ENCODE results near the gene UBA3. TPM values are rescaled to one million over a fixed set of nuclear protein-coding genes. Genes with fewer than 3 reads are reported as not detected.

The UBA3 gene
- total RNA-seq, 1 experiment from 2014 or later = 67.2 TPM

GRCh38 chr3:69121950-69122349 is 41.8 kb upstream of the UBA3 start:
- Histone ChIP-seq H3K4me1 (ENCODE audit: insufficient read depth, low read length) (no peaks in the 10 kb centered on the region; the same call in 1 of the 2 replicates), H3K23me2 (ENCODE audit: insufficient read length, low read depth, low read length, poor library complexity, severe bottlenecking) (no peaks in the 10 kb centered on the region), H3K4me2 (ENCODE audit: insufficient read depth, insufficient read length, low read length) (no peak overlapping the region), H2AK5ac (ENCODE audit: insufficient read length, low read length) (no peak overlapping the region), H4K91ac (ENCODE audit: insufficient read length, low read depth, low read length) (no peak overlapping the region), H3K79me1 (ENCODE audit: insufficient read depth, low read depth, low read length, poor library complexity, severe bottlenecking) (no peaks in the 10 kb centered on the region), H2BK120ac (ENCODE audit: low read depth, low read length, poor library complexity, severe bottlenecking) (no peak overlapping the region), H4K5ac (ENCODE audit: insufficient read length, low read depth, low read length) (no peak overlapping the region), H3T11ph (ENCODE audit: low read length) (no peak overlapping the region), H3K56ac (ENCODE audit: insufficient read length, low read depth, low read length) (no peak overlapping the region), H3K79me2 (ENCODE audit: insufficient read depth, low read length) (no peaks in the 10 kb centered on the region), H3K14ac (ENCODE audit: insufficient read depth, low read length) (no peak overlapping the region), H4K20me1 (ENCODE audit: control insufficient read depth, insufficient read depth, insufficient read length) (no peaks in the 10 kb centered on the region), H3K18ac (ENCODE audit: insufficient read length, low read depth, low read length) (no peak overlapping the region), H3K23ac (ENCODE audit: insufficient read length, low read depth, low read length) (no peak overlapping the region), H3K27ac (ENCODE audit: insufficient read length, low read depth, low read length) (no peak overlapping the region), H2BK5ac (ENCODE audit: insufficient read length, low read length) (no peak overlapping the region), H3K9ac (ENCODE audit: extremely low read depth, insufficient read length, low read length) (no peak overlapping the region), H2BK20ac (ENCODE audit: low read depth, low read length, poor library complexity, severe bottlenecking) (no peak overlapping the region), H3K9me3 (ENCODE audit: control insufficient read depth, low read depth, low read length) (no peaks in the 10 kb centered on the region), H3K4ac (ENCODE audit: low read depth, low read length) (no peak overlapping the region), H2BK12ac (ENCODE audit: insufficient read length, low read depth, low read length) (no peak overlapping the region), H2AFZ (ENCODE audit: low read length) (no peak overlapping the region), H4K8ac (replicated peaks; ENCODE audit: insufficient read length, low read depth, low read length) (no peak overlapping the region), H2BK15ac (ENCODE audit: low read depth, low read length) (no peak overlapping the region), H3K27me3 (ENCODE audit: insufficient read depth, low read length) (no peaks in the 10 kb centered on the region)
- no peak for TF ChIP-seq CTCF (conservative IDR thresholded peaks at IDR 0.05)
- Mint-ChIP-seq H3K4me3 (no peak overlapping the region), H3K27me3 (ENCODE audit: low read depth) (no peaks in the 10 kb centered on the region), H3K36me3 (ENCODE audit: insufficient read depth in 1 of 3, low read depth in 3 of 3) (no peaks in the 10 kb centered on the region), H3K9me3 (no peaks in the 10 kb centered on the region), H3K27ac (no peak overlapping the region), H3K4me1 (peaks cover 0 to 6% of the 10 kb centered on the region in 2 experiments; a peak in 2 of 4 replicates)
- WGBS (ENCODE audit: extremely low coverage, insufficient read length, low lambda C conversion rate) = no CpG with 5 or more reads among the region's 8 CpGs
- no peak for DNase-seq
